Activated B cell treated with CpG ODN at 0.5 μM for 24 hours (primary cell): ENCODE data around the gene IGF1R. TPM values are rescaled to one million over a fixed set of nuclear protein-coding genes. Genes with fewer than 3 reads are reported as not detected.
"Not testable (repeated sequence)": the region's sequence is repeated elsewhere in the genome, so short reads cannot be mapped to it uniquely, and the experiment has no call there.

Source experiments
- ATAC-seq: fragments of 200-7000 bp; cut with Tn5 transposase; one replicate; pipeline ENCODE4 v1.10.0; 2021; ENCODE audit warnings: low read depth, mild to moderate bottlenecking, moderate library complexity
- CTCF ChIA-PET: fragments of 350-600 bp; sonication (Branson Sonifier 250); formaldehyde crosslinking; loops from one replicate; lab custom pipeline; 2021; ENCODE audit warnings: antibody characterized with exemption; lab: Charles Lee
- POLR2A ChIA-PET: fragments of 350-600 bp; sonication (Branson Sonifier 250); formaldehyde crosslinking; loops from one replicate; lab custom pipeline; 2021; ENCODE audit warnings: antibody characterized with exemption; lab: Charles Lee
- DNase-seq: peaks from one replicate; pipeline ENCODE4 v3.0.0; 2022
- H3K27ac Mint-ChIP-seq: one replicate; pipeline ENCODE4 v1.8.0; 2020; ENCODE audit warnings: mixed read lengths
- H3K27me3 Mint-ChIP-seq: one replicate; pipeline ENCODE4 v1.8.0; 2021; ENCODE audit warnings: mixed read lengths
- H3K36me3 Mint-ChIP-seq: one replicate; pipeline ENCODE4 v1.8.0; 2021; ENCODE audit warnings: low read depth, mixed read lengths
- H3K4me1 Mint-ChIP-seq: one replicate; pipeline ENCODE4 v1.8.0; 2021; ENCODE audit warnings: mixed read lengths
- H3K4me3 Mint-ChIP-seq: one replicate; pipeline ENCODE4 v1.8.0; 2020; ENCODE audit warnings: mild to moderate bottlenecking, mixed read lengths
- H3K9me3 Mint-ChIP-seq: one replicate; pipeline ENCODE4 v1.8.0; 2020; ENCODE audit warnings: mixed read lengths
- intact Hi-C: fragments of 100-400 bp; cut with micrococcal nuclease; formaldehyde crosslinking; loops from one replicate; pipeline ENCODE4 v1.15.1; 2024
- total RNA-seq: library from RNA; stranded (reverse); gene quantifications from 2 replicates; pipeline ENCODE4 v1.2.3, GENCODE V29; 2022
- TF ChIP-seq, protein P1 (sequence below): fragments of 200-600 bp; IDR thresholded peaks from one replicate; pipeline ENCODE4 v1.8.0; 2022; ENCODE audit warnings: antibody characterized with exemption, mild to moderate bottlenecking

The IGF1R gene
- total RNA-seq, 1 donor from 2014 or later, result 6.7 TPM

DNA sequence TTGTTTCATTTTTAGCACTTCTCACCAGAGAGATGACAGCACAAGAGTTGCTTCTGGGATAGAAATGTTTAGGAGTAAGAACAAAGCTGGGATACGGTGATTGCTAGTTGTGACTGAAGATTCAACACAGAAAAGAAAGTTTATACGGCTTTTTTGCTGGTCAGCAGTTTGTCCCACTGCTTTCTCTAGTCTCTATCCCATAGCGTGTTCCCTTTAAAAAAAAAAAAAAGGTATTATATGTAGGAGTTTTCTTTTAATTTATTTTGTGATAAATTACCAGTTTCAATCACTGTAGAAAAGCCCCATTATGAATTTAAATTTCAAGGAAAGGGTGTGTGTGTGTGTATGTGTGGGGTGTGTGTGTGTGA lies 311.3 kb downstream of the IGF1R start:
- TF ChIP-seq, protein P1, sequence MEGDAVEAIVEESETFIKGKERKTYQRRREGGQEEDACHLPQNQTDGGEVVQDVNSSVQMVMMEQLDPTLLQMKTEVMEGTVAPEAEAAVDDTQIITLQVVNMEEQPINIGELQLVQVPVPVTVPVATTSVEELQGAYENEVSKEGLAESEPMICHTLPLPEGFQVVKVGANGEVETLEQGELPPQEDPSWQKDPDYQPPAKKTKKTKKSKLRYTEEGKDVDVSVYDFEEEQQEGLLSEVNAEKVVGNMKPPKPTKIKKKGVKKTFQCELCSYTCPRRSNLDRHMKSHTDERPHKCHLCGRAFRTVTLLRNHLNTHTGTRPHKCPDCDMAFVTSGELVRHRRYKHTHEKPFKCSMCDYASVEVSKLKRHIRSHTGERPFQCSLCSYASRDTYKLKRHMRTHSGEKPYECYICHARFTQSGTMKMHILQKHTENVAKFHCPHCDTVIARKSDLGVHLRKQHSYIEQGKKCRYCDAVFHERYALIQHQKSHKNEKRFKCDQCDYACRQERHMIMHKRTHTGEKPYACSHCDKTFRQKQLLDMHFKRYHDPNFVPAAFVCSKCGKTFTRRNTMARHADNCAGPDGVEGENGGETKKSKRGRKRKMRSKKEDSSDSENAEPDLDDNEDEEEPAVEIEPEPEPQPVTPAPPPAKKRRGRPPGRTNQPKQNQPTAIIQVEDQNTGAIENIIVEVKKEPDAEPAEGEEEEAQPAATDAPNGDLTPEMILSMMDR, result no peak
- no peak overlapping the region for H3K27ac Mint-ChIP-seq
- H3K36me3 Mint-ChIP-seq, result peaks cover 11% of the 10 kb centered on the region
- H3K4me1 Mint-ChIP-seq, result no peaks in the 10 kb centered on the region
- ChIA-PET CTCF (no interaction called here), POLR2A (no interaction called here)
- ATAC-seq, result no peak
- H3K4me3 Mint-ChIP-seq, result no peak overlapping the region
- H3K27me3 Mint-ChIP-seq, result no peaks in the 10 kb centered on the region
- DNase-seq, result no peak
- peaks cover 8% of the 10 kb centered on the region for H3K9me3 Mint-ChIP-seq
- intact Hi-C loops, result no loop called here

DNA sequence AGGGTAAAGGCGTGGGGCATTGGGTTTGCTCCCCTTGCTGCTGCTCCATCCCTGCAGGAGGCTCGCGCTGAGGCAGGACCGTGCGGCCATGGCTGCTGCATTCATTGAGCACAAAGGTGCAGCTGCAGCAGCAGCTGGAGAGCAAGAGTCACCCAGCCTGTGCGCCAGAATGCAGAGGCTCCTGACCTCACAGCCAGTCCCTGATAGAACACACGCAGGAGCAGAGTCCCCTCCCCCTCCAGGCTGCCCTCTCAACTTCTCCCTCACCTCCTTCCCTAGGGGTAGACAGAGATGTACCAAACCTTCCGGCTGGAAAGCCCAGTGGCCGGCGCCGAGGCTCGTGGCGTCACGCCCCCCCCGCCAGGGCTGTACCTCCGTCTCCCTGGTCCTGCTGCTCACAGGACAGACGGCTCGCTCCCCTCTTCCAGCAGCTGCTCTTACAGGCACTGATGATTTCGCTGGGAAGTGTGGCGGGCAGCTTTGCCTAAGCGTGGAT lies 312.3 kb downstream of the IGF1R start:
- Mint-ChIP-seq H3K9me3 (peaks cover 8% of the 10 kb centered on the region), H3K4me1 (no peaks in the 10 kb centered on the region), H3K36me3 (peaks cover 11% of the 10 kb centered on the region), H3K27ac (no peak overlapping the region), H3K27me3 (no peaks in the 10 kb centered on the region), H3K4me3 (no peak overlapping the region)
- DNase-seq (no peak), ATAC-seq (no peak)
- TF ChIP-seq, protein P1, result no peak
- POLR2A ChIA-PET, result no interaction called here
- intact Hi-C loops, result no loop called here
- CTCF ChIA-PET, result no interaction called here

DNA sequence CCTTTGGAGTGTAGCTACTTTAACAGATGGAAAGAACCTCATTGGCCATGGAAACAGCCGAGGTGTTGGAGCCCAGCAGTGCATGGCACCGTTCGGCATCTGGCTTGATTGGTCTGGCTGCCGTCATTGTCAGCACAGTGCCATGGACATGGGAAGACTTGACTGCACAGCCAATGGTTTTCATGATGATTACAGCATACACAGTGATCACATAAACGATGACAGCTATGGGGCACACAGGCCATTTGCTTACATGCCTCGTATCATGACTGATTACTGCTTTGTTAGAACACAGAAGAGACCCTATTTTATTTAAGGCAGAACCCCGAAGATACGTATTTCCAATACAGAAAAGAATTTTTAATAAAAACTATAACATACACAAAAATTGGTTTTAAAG lies 315.1 kb downstream of the IGF1R start:
- TF ChIP-seq, protein P1, result no peak

DNA sequence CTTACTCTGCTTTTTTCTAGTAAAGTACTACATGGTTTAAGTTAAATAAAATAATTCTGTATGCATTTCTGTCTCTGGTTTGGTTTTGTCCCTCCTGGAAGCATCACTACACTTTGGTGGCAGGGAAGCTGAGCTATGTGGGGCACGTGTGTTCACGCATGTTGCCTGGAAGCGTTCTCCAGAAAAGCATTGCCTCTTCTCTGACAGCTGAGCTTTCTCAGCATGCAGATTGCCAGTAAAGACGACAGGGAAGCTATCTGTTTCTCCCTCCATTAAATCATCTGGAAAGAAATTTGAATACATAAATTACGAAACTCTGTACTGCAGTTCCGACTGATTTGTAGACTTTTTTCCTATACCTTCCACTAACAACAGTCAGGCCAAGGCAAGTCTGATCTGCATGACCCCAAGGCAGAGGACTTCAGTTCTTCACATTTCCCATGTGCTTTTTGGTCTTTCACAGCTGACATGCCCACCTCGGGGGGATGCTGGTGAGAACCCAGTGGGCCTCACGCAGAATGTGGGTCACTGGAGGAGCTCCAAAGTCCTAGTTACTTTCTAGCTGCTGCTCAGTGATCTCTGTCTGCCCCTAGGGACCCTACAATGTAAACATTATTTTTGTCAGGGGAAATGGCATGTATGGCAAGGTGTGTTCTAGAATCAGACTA lies 316.3 kb downstream of the IGF1R start:
- POLR2A ChIA-PET, result no interaction called here
- Mint-ChIP-seq H3K27me3 (peaks cover 3% of the 10 kb centered on the region), H3K27ac (no peak overlapping the region), H3K9me3 (peaks cover 8% of the 10 kb centered on the region), H3K4me3 (no peak overlapping the region), H3K4me1 (no peaks in the 10 kb centered on the region), H3K36me3 (peaks cover 4% of the 10 kb centered on the region)
- DNase-seq, result no peak
- intact Hi-C loops, result no loop called here
- CTCF ChIA-PET, result no interaction called here
- no peak for ATAC-seq
- TF ChIP-seq, protein P1, result no peak

More for the DNA sequence above, 315.1 kb downstream of the IGF1R start:
- H3K27ac Mint-ChIP-seq, result no peak overlapping the region
- ChIA-PET CTCF (no interaction called here), POLR2A (no interaction called here)
- ATAC-seq, result no peak
- no peak for DNase-seq
- no peak overlapping the region for H3K4me3 Mint-ChIP-seq
- peaks cover 8% of the 10 kb centered on the region for H3K9me3 Mint-ChIP-seq
- H3K36me3 Mint-ChIP-seq, result peaks cover 7% of the 10 kb centered on the region
- intact Hi-C loops, result no loop called here
- peaks cover 3% of the 10 kb centered on the region for H3K27me3 Mint-ChIP-seq
- no peaks in the 10 kb centered on the region for H3K4me1 Mint-ChIP-seq

DNA sequence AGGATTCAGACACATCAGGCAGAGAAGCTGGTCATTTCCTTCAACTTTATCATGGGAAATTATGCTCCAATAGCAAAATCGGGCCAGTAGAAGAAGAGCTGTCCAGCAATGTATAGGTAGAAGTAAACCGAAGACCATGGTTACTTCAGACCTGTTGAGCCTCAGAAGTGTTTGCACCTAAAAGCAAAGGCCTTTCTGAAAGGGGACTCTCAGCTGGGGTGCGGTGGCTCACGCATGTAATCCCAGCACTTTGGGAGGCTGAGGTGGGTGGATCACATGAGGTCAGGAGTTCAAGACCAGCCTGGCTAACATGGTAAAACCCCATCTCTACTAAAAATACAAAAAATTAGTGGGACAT lies 316.8 kb downstream of the IGF1R start:
- CTCF ChIA-PET, DNase-seq, intact Hi-C loops, H3K9me3 Mint-ChIP-seq, H3K27ac Mint-ChIP-seq, ATAC-seq, H3K4me1 Mint-ChIP-seq, POLR2A ChIA-PET, H3K36me3 Mint-ChIP-seq, H3K4me3 Mint-ChIP-seq, H3K27me3 Mint-ChIP-seq: not testable (repeated sequence)

DNA sequence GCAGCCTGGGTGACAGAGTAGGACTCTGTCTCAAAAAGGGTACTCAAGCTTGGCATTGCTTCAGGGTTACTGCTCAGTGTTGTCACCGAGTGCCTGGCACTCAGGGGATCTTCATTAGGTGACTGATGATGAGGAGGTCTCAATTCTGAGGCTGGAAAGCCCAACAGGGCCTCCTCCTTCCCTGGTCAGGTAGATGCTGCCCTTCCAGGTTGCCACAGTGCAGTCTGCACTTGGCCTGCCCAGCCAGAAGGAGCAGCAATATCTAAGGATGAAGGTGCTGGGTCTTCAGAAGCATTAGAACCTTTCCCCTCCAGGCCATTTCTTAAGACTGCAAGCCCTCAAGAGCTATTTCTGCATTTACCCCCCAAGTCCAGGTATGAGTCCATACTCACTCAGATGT lies 317.3 kb downstream of the IGF1R start:
- POLR2A ChIA-PET, result no interaction called here
- Mint-ChIP-seq H3K36me3 (peaks cover 4% of the 10 kb centered on the region), H3K9me3 (peaks cover 8% of the 10 kb centered on the region), H3K4me3 (no peak overlapping the region), H3K27ac (no peak overlapping the region), H3K27me3 (peaks cover 3% of the 10 kb centered on the region), H3K4me1 (no peaks in the 10 kb centered on the region)
- DNase-seq (no peak), ATAC-seq (no peak)
- TF ChIP-seq, protein P1, result no peak
- CTCF ChIA-PET, result no interaction called here
- intact Hi-C loops, result no loop called here
